HCT116 (cell line): ENCODE data around the gene CREBRF.

Experiments used
- CBX3 ChIP-seq: IDR thresholded peaks from 2 replicates; pipeline ENCODE4 v1.6.1; 2012; ENCODE audit warnings: low read depth
- CTCF ChIP-seq, 3 experiments: fragments of 200-600 bp in 1 of 3; sonication (generic) in 1 of 3; IDR thresholded peaks in 2 of 3; conservative IDR thresholded peaks in 1 of 3; 2 replicates each; pipeline ENCODE4 v1.5.1; 2012 to 2017; ENCODE audit warnings: low read depth in 2 of 3, low read length in 2 of 3, antibody characterized with exemption in 1 of 3, borderline replicate concordance in 1 of 3, control low read depth in 1 of 3, mild to moderate bottlenecking in 1 of 3, mixed read lengths in 1 of 3, mixed run types in 1 of 3, moderate library complexity in 1 of 3; ENCODE audit not compliant: insufficient read depth in 1 of 3
- EZH2 ChIP-seq: fragments of 200-600 bp; sonication (generic); IDR thresholded peaks from 2 replicates; pipeline ENCODE4 v1.6.1; 2017; ENCODE audit warnings: antibody characterized with exemption, mixed run types
- EZH2phosphoT487 ChIP-seq: fragments of 200-600 bp; IDR thresholded peaks from 2 replicates; pipeline ENCODE4 v1.6.1; 2018; ENCODE audit warnings: antibody characterized with exemption, borderline replicate concordance
- MAX ChIP-seq: IDR thresholded peaks from 2 replicates; pipeline ENCODE4 v1.6.1; 2012
- POLR2A ChIP-seq: IDR thresholded peaks from 2 replicates; pipeline ENCODE4 v1.7.0; 2011; ENCODE audit warnings: borderline replicate concordance; ENCODE audit not compliant: insufficient read depth, insufficient read length; ENCODE audit errors: extremely low read depth
- POLR2AphosphoS5 ChIP-seq: IDR thresholded peaks from 2 replicates; pipeline ENCODE4 v1.6.1; 2011; ENCODE audit warnings: mild to moderate bottlenecking, low read depth, low read length, moderate library complexity
- RAD21 ChIP-seq: IDR thresholded peaks from 2 replicates; pipeline ENCODE4 v1.6.1; 2012; ENCODE audit warnings: low read depth, mild to moderate bottlenecking
- SP1 ChIP-seq: IDR thresholded peaks from 2 replicates; pipeline ENCODE4 v1.6.1; 2012; ENCODE audit warnings: low read depth
- TCF7L2 ChIP-seq: IDR thresholded peaks from 2 replicates; pipeline ENCODE4 v1.7.0; 2011; ENCODE audit warnings: borderline replicate concordance, inconsistent platforms; ENCODE audit not compliant: insufficient read depth, insufficient read length; ENCODE audit errors: extremely low read depth
- YY1 ChIP-seq: IDR thresholded peaks from 2 replicates; pipeline ENCODE4 v1.6.1; 2011; ENCODE audit warnings: low read length, low read depth, moderate library complexity, mild to moderate bottlenecking; ENCODE audit not compliant: insufficient replicate concordance; ENCODE audit errors: extremely low read depth
- ZNF274 ChIP-seq: fragments of 200-500 bp; sonication (Bioruptor generic); IDR thresholded peaks from 2 replicates; pipeline ENCODE4 v1.6.1; 2014; ENCODE audit warnings: mild to moderate bottlenecking, low read depth, low read length, inconsistent platforms

- TF ChIP-seq EZH2phosphoT487, result no peak
- TF ChIP-seq POLR2A, result no peak
- no peak for TF ChIP-seq CTCF (IDR thresholded peaks at IDR 0.05 in 2 of 3, conservative IDR thresholded peaks at IDR 0.05 in 1 of 3; ENCODE audit: borderline replicate concordance in 1 of 3, insufficient read depth in 1 of 3, low read depth in 2 of 3, low read length in 2 of 3)
- TF ChIP-seq EZH2, result no peak
- no peak for TF ChIP-seq TCF7L2
- no peak for TF ChIP-seq SP1
- no peak for TF ChIP-seq MAX
- TF ChIP-seq POLR2AphosphoS5, result no peak
- TF ChIP-seq CBX3, result no peak
- TF ChIP-seq ZNF274, result no peak
- no peak for TF ChIP-seq YY1
- no peak for TF ChIP-seq RAD21
Measured at GRCh38 chr5:173042763-173043107, 13.4 kb upstream of the CREBRF start.
